ENCODE measurements around the gene RHOV. TPM values are rescaled to one million over a fixed set of nuclear protein-coding genes. Genes with fewer than 3 reads are reported as not detected.

RHOV gene
- total RNA-seq, 2 experiments from 2014 or later: 0.63 to 1.5 TPM

DNA sequence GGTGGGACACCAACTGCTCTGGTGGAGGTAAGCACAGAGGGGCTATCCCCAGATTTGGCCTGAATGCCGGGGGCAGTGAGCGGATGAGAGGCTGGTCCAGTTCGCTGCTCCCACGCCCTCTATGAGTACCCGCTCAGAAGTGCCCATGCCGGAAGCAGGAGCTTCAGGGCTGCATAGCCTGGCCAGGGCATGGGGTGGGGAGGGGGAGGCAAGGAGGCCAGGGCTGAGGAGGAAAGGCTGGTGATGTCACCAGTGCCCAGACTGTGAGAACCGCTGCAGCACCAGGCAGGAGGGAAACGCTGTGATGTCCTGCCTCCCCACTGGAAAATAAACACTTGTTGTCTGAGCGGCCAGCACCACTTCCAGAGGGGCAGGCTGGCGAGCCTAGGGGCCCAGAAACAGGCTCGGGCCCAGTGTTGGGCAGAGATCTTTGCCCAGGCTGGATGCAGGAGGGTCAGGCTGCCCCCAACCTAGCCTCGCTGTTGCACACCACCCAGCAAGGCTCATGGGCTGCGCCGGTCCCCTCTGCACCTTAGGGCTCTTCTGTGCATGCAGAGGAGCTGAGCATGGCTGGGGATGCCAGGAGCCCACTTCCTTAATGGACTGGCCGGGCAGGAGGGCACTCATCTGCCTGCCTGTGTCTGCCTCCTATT is 44.2 kb upstream of the RHOV start:
- ChIA-PET CTCF (ENCODE audit: unreplicated experiment) (no interaction called here), POLR2A (no interaction called here)
- H3K4me1 ChIP-seq (ENCODE audit: insufficient read depth, low read length, poor library complexity, severe bottlenecking): no peaks in the 10 kb centered on the region
- no TSS peak for BruUV-seq (replicated peaks)
- intact Hi-C loops (cut with micrococcal nuclease; ENCODE audit: unreplicated experiment): no loop called here
- H3K9me3 ChIP-seq (ENCODE audit: low read length): no peaks in the 10 kb centered on the region
- no peaks in the 10 kb centered on the region for H3K36me3 ChIP-seq (ENCODE audit: insufficient read depth, low read length)
- no peaks in the 10 kb centered on the region for H4K20me1 ChIP-seq (ENCODE audit: insufficient read depth, low read length)
- H2AFZ ChIP-seq (ENCODE audit: low read length): no peak overlapping the region
- DNase-seq (ENCODE audit: low spot score): no peak
- H3K27ac ChIP-seq (ENCODE audit: low read depth, low read length, poor library complexity, severe bottlenecking): no peak overlapping the region
- no peaks in the 10 kb centered on the region for H3K9me2 ChIP-seq (ENCODE audit: insufficient read depth, low read length)
- no peaks in the 10 kb centered on the region for H3K79me2 ChIP-seq (ENCODE audit: insufficient read depth, low read depth, low read length)
- TF ChIP-seq EZH2phosphoT487 (IDR thresholded peaks at IDR 0.05; ENCODE audit: borderline replicate concordance, low read depth, low read length): no peak
- no peak for TF ChIP-seq CTCF (conservative IDR thresholded peaks at IDR 0.05; ENCODE audit: low read length)
- no peak overlapping the region for H3K4me3 ChIP-seq (ENCODE audit: low read depth, low read length, poor library complexity, severe bottlenecking)
- no peak overlapping the region for H3K4me2 ChIP-seq (ENCODE audit: low read length)

DNA sequence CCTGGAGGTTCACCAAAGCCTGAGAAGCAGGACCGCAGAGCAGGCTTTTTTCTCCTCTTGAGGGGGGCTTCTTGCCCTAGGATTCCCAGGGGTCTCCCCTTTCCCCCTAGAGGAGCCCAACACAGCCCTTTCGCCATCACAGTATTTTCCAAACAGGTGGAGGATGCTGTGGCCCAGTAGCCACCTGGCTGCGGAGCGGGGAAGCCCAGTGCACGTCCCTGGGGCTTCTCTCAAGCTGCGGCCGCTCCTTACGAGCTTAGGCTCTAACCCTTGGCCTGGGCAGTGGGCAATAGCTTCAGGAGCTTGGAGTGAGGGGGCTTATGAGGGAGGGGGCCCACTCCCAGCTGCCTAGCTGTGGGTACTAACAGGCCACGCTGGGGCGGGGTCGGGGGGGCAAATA is 43.6 kb upstream of the RHOV start:
- no peaks in the 10 kb centered on the region for H3K4me1 ChIP-seq (ENCODE audit: insufficient read depth, low read length, poor library complexity, severe bottlenecking)
- DNase-seq (ENCODE audit: low spot score): no peak
- TF ChIP-seq EZH2phosphoT487 (IDR thresholded peaks at IDR 0.05; ENCODE audit: borderline replicate concordance, low read depth, low read length): no peak
- no peak for TF ChIP-seq CTCF (conservative IDR thresholded peaks at IDR 0.05; ENCODE audit: low read length)
- intact Hi-C loops (cut with micrococcal nuclease; ENCODE audit: unreplicated experiment): no loop called here
- no peak overlapping the region for H3K4me2 ChIP-seq (ENCODE audit: low read length)
- no peaks in the 10 kb centered on the region for H3K9me2 ChIP-seq (ENCODE audit: insufficient read depth, low read length)
- ChIA-PET POLR2A (interaction anchor here (0.5 to 1.1 kb wide), 2 partner anchors 10 to 149 kb away, joined by 4 to 5 read pairs; no protein-coding TSS in a partner anchor), CTCF (ENCODE audit: unreplicated experiment) (no interaction called here)
- H3K79me2 ChIP-seq (ENCODE audit: insufficient read depth, low read depth, low read length): no peaks in the 10 kb centered on the region
- H4K20me1 ChIP-seq (ENCODE audit: insufficient read depth, low read length): no peaks in the 10 kb centered on the region
- no peak overlapping the region for H3K4me3 ChIP-seq (ENCODE audit: low read depth, low read length, poor library complexity, severe bottlenecking)
- BruUV-seq (replicated peaks): no TSS peak
- H3K36me3 ChIP-seq (ENCODE audit: insufficient read depth, low read length): no peaks in the 10 kb centered on the region
- H2AFZ ChIP-seq (ENCODE audit: low read length): no peak overlapping the region
- H3K27ac ChIP-seq (ENCODE audit: low read depth, low read length, poor library complexity, severe bottlenecking): no peak overlapping the region
- no peaks in the 10 kb centered on the region for H3K9me3 ChIP-seq (ENCODE audit: low read length)

DNA sequence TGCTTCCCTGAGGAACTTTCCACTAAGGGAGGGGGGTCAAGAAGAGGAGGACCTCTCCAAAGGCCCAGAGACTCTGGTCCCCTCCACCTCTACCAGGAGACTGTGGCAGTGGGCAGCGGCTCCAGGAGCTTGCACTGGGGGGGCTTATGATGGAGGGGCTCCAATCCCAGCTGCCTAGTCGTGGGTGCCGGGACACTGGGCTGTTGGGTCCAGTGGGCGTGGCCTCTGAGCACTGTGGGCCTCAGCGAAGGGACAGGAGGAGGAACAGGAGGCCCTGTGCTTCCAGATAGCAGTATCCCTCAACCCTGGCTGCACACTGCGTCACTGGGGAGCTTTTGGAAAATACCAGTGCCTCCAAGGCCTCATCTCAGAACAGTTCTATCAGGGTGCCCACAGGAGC is 41.6 kb upstream of the RHOV start:
- POLR2A ChIA-PET: interaction anchor here (0.6 to 0.8 kb wide), 2 partner anchors 8 to 36 kb away, joined by 3 to 4 read pairs; no protein-coding TSS in a partner anchor
- BruUV-seq (replicated peaks): no TSS peak
- Histone ChIP-seq H3K4me3 (ENCODE audit: low read depth, low read length, poor library complexity, severe bottlenecking) (no peak overlapping the region), H3K27ac (ENCODE audit: low read depth, low read length, poor library complexity, severe bottlenecking) (no peak overlapping the region), H3K9me3 (ENCODE audit: low read length) (no peaks in the 10 kb centered on the region), H3K79me2 (ENCODE audit: insufficient read depth, low read depth, low read length) (no peaks in the 10 kb centered on the region), H3K4me1 (ENCODE audit: insufficient read depth, low read length, poor library complexity, severe bottlenecking) (peaks cover 6% of the 10 kb centered on the region), H4K20me1 (ENCODE audit: insufficient read depth, low read length) (no peaks in the 10 kb centered on the region), H3K9me2 (ENCODE audit: insufficient read depth, low read length) (no peaks in the 10 kb centered on the region), H3K36me3 (ENCODE audit: insufficient read depth, low read length) (no peaks in the 10 kb centered on the region), H3K4me2 (ENCODE audit: low read length) (no peak overlapping the region), H2AFZ (ENCODE audit: low read length) (no peak overlapping the region)
- DNase-seq (ENCODE audit: low spot score): no peak
- no peak for TF ChIP-seq EZH2phosphoT487 (IDR thresholded peaks at IDR 0.05; ENCODE audit: borderline replicate concordance, low read depth, low read length)
- no peak for TF ChIP-seq CTCF (conservative IDR thresholded peaks at IDR 0.05; ENCODE audit: low read length)
- CTCF ChIA-PET (ENCODE audit: unreplicated experiment): no interaction called here
- intact Hi-C loops (cut with micrococcal nuclease; ENCODE audit: unreplicated experiment): no loop called here
